Neural progenitor cell (in vitro differentiated cells): Measurements from ENCODE around the gene PSG1. TPM values are rescaled to one million over a fixed set of nuclear protein-coding genes. Genes with fewer than 3 reads are reported as not detected.
"Not testable (repeated sequence)": the region's sequence is repeated elsewhere in the genome, so short reads cannot be mapped to it uniquely, and the experiment has no call there.

Experiments
- DNase-seq: peaks from one replicate; pipeline ENCODE4 v3.0.0-alpha.2; 2016; ENCODE audit warnings: low spot score
- H2AFZ ChIP-seq: fragments of 200-600 bp; sonication (generic); replicated peaks from 2 replicates; pipeline ENCODE4 v1.6.1; 2016; ENCODE audit warnings: antibody characterized with exemption
- H3F3A ChIP-seq: fragments of 200-600 bp; sonication (generic); 2 replicates; pipeline ENCODE4 v1.6.1; 2016; ENCODE audit warnings: antibody characterized with exemption, low read depth
- H3K27ac ChIP-seq: fragments of 200-600 bp; sonication (generic); 2 replicates; pipeline ENCODE4 v1.5.1; 2016; ENCODE audit warnings: mild to moderate bottlenecking
- H3K27me3 ChIP-seq: fragments of 200-600 bp; sonication (generic); 2 replicates; pipeline ENCODE4 v1.6.1; 2016; ENCODE audit warnings: mild to moderate bottlenecking, moderate library complexity
- H3K36me3 ChIP-seq: fragments of 200-600 bp; sonication (generic); 2 replicates; pipeline ENCODE4 v1.5.1; 2016
- H3K4me1 ChIP-seq: fragments of 200-600 bp; sonication (generic); 2 replicates; pipeline ENCODE4 v1.6.1; 2016; ENCODE audit warnings: mixed run types
- H3K4me2 ChIP-seq: fragments of 200-600 bp; sonication (generic); 2 replicates; pipeline ENCODE4 v1.6.1; 2016
- H3K4me3 ChIP-seq: fragments of 200-600 bp; sonication (generic); 2 replicates; pipeline ENCODE4 v1.5.1; 2016
- H3K79me2 ChIP-seq: fragments of 200-600 bp; sonication (generic); 2 replicates; pipeline ENCODE4 v1.6.1; 2016; ENCODE audit warnings: low read depth
- H3K9ac ChIP-seq: fragments of 200-600 bp; sonication (generic); 2 replicates; pipeline ENCODE4 v1.6.1; 2016
- H3K9me3 ChIP-seq: fragments of 200-600 bp; sonication (generic); 2 replicates; pipeline ENCODE4 v1.5.1; 2016; ENCODE audit warnings: low read depth
- H4K20me1 ChIP-seq: fragments of 200-600 bp; sonication (generic); 2 replicates; pipeline ENCODE4 v1.6.1; 2016; ENCODE audit warnings: low read depth
- H3K27ac Mint-ChIP-seq: 3 replicates; pipeline ENCODE4 v1.8.0; 2021; ENCODE audit warnings: mixed read lengths
- H3K27me3 Mint-ChIP-seq: 2 replicates; pipeline ENCODE4 v1.8.0; 2022; ENCODE audit warnings: low read depth, mild to moderate bottlenecking, inconsistent platforms, moderate library complexity, mixed read lengths; ENCODE audit not compliant: insufficient read depth
- H3K36me3 Mint-ChIP-seq: 3 replicates; pipeline ENCODE4 v1.8.0; 2021; ENCODE audit warnings: mixed read lengths
- H3K4me1 Mint-ChIP-seq: 3 replicates; pipeline ENCODE4 v1.8.0; 2021; ENCODE audit warnings: mixed read lengths
- H3K4me3 Mint-ChIP-seq: 3 replicates; pipeline ENCODE4 v1.8.0; 2021; ENCODE audit warnings: mild to moderate bottlenecking, moderate library complexity, mixed read lengths
- H3K9me3 Mint-ChIP-seq: 3 replicates; pipeline ENCODE4 v1.8.0; 2020; ENCODE audit warnings: mixed read lengths
- EZH2 ChIP-seq: fragments of 200-600 bp; sonication (generic); IDR thresholded peaks from 2 replicates; pipeline ENCODE4 v1.6.1; 2017; ENCODE audit warnings: antibody characterized with exemption, mild to moderate bottlenecking, moderate library complexity
- EZH2phosphoT487 ChIP-seq: fragments of 200-600 bp; sonication (generic); IDR thresholded peaks from 2 replicates; pipeline ENCODE4 v1.6.1; 2017; ENCODE audit warnings: antibody characterized with exemption
- total RNA-seq: library from RNA; depleted of rRNA; stranded (reverse); fragments of >200 nt; gene quantifications from 2 replicates; pipeline ENCODE4 v1.2.3, GENCODE V29; 2015; ENCODE audit warnings: low replicate concordance
- TF ChIP-seq, protein P1 (sequence below): fragments of 200-600 bp; sonication (generic); IDR thresholded peaks from 2 replicates; pipeline ENCODE4 v1.5.1; 2017; ENCODE audit warnings: antibody characterized with exemption, mild to moderate bottlenecking

PSG1 gene
- total RNA-seq, 1 donor from 2014 or later: not detected

DNA sequence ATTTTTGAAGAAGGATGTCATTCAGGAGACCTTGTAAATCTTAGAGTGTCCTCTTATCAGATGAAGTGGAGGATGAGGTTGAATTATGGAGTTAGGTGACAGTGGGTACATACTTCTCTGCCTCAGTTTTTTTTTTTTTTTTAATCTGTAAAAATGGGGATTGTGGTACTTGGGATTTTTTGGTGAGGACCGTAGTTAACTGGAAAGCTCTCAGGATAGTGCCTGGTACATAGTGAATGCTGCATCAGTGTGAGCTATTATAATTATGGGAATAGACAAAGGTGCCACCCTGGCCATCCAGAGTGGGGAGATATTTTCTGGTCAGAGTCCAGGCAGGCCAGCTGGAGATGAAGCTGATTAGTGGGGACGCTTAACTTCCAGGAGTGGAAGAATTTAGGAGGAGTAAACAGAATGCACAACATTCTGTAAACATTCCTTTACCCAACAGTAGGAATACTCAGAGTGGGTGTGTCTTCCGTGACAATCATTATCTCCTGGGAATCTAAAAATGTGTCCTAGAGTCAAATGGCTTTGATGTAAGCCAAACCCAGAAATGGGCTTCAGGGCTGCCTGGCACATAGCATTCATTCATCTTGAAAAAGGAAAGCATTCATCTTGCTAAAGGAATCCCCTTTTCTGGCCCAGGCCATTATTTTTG is 47.4 kb downstream of the PSG1 start:
- H3K27me3 Mint-ChIP-seq, H3K27ac ChIP-seq, H4K20me1 ChIP-seq, H3K27me3 ChIP-seq, H3K27ac Mint-ChIP-seq, H3K4me1 ChIP-seq, H3K4me3 ChIP-seq, H3K9ac ChIP-seq, H3K4me1 Mint-ChIP-seq, H2AFZ ChIP-seq, H3F3A ChIP-seq, H3K9me3 ChIP-seq, H3K4me2 ChIP-seq, H3K4me3 Mint-ChIP-seq, H3K36me3 ChIP-seq, H3K79me2 ChIP-seq, DNase-seq, H3K36me3 Mint-ChIP-seq: not testable (repeated sequence)
- H3K9me3 Mint-ChIP-seq: peaks cover 29% of the 10 kb centered on the region

DNA sequence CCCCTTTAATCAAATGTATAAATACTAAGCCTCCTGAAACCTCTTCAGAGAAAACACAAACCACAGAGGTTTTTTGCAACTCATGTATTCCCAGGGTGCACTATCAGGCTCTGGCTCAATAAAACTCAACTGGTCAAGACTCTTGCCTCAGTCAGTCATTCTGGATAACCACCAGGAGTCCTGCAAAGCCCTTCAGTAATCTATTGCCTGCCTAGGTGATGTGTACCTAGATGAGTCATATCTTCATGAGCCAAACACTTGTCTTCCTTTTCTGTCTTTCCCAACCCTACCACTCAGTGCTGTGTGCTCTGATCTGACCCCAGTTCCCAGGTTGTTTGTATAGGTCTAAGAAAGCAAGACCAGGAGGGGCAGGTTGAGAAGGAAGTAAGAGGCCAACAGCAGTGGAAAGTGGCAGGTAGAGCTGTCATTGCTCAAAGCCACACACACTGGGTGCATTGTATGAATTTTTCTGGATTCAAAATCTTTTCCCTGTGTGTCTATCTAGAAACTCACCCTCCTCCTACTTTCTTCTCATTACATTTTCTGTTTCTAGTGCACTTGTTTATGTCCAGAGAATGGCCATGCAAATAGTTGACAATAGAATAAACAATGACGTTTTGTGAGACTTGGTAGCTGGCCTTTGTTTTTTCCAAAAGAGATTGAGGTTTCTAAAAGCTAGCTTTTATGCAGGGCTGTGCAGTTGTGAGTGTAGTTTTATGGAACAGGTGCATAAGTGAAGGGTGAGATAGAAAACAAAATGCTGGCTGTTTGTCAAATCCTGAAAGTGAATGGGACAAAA is 48.1 kb downstream of the PSG1 start:
- H3K27ac ChIP-seq: no peak overlapping the region
- no peak overlapping the region for H3K4me2 ChIP-seq
- H3K79me2 ChIP-seq: no peaks in the 10 kb centered on the region
- no peaks in the 10 kb centered on the region for H3K36me3 ChIP-seq
- H4K20me1 ChIP-seq: no peaks in the 10 kb centered on the region
- H3K4me3 Mint-ChIP-seq: no peak overlapping the region
- no peak overlapping the region for H3K27ac Mint-ChIP-seq
- H3K4me3 ChIP-seq: no peak overlapping the region
- no peaks in the 10 kb centered on the region for H3K4me1 ChIP-seq
- H3K27me3 Mint-ChIP-seq: no peaks in the 10 kb centered on the region
- no peak for DNase-seq
- H3K27me3 ChIP-seq: no peaks in the 10 kb centered on the region
- no peak overlapping the region for H2AFZ ChIP-seq
- TF ChIP-seq EZH2phosphoT487 (no peak), EZH2 (no peak)
- TF ChIP-seq, protein P1, sequence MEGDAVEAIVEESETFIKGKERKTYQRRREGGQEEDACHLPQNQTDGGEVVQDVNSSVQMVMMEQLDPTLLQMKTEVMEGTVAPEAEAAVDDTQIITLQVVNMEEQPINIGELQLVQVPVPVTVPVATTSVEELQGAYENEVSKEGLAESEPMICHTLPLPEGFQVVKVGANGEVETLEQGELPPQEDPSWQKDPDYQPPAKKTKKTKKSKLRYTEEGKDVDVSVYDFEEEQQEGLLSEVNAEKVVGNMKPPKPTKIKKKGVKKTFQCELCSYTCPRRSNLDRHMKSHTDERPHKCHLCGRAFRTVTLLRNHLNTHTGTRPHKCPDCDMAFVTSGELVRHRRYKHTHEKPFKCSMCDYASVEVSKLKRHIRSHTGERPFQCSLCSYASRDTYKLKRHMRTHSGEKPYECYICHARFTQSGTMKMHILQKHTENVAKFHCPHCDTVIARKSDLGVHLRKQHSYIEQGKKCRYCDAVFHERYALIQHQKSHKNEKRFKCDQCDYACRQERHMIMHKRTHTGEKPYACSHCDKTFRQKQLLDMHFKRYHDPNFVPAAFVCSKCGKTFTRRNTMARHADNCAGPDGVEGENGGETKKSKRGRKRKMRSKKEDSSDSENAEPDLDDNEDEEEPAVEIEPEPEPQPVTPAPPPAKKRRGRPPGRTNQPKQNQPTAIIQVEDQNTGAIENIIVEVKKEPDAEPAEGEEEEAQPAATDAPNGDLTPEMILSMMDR: no peak
- H3K9me3 ChIP-seq: no peaks in the 10 kb centered on the region
- H3F3A ChIP-seq: no peaks in the 10 kb centered on the region
- H3K4me1 Mint-ChIP-seq: no peaks in the 10 kb centered on the region
- no peaks in the 10 kb centered on the region for H3K36me3 Mint-ChIP-seq
- peaks cover 29% of the 10 kb centered on the region for H3K9me3 Mint-ChIP-seq
- no peak overlapping the region for H3K9ac ChIP-seq

DNA sequence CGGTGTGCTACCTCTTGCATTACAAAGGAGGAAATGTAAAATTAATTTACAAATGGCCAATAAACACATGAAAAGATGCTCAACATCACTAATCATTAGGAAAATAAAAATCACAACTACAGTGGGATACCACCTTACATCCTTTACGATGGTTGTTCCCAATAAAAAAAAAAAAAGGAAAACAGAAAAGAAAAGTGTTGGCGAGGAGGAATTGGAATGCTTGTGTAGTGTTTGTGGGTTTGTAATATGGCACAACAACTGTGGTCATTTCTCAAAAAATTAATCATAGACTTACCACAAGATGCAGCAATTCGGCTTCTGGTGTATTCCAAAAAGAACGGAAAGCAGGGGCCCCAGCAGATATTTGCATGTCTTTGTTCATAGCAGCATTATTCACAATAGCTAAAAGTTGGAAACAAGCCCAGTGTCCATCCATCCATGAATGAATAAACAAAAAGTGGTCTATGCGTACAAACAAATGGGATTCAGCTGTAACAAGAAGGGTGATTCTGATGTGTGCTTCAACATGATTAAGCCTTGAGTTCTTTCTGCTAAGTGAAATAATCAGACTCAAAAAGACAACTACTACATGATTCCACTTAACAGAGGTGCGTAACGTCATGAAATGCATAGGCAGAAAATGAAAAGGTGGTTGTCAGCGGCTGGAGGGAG is 58.1 kb downstream of the PSG1 start:
- H2AFZ ChIP-seq, H3K27me3 ChIP-seq, H3K4me1 ChIP-seq, H3K36me3 Mint-ChIP-seq, H3K4me3 ChIP-seq, H3F3A ChIP-seq, H3K4me2 ChIP-seq, H3K4me1 Mint-ChIP-seq, H3K9ac ChIP-seq, H3K36me3 ChIP-seq, H3K4me3 Mint-ChIP-seq, H3K27ac ChIP-seq, H3K9me3 ChIP-seq, H4K20me1 ChIP-seq, H3K27ac Mint-ChIP-seq, H3K79me2 ChIP-seq, DNase-seq: not testable (repeated sequence)
- peaks cover 14% of the 10 kb centered on the region for H3K27me3 Mint-ChIP-seq
- H3K9me3 Mint-ChIP-seq: peaks cover 51% of the 10 kb centered on the region

DNA sequence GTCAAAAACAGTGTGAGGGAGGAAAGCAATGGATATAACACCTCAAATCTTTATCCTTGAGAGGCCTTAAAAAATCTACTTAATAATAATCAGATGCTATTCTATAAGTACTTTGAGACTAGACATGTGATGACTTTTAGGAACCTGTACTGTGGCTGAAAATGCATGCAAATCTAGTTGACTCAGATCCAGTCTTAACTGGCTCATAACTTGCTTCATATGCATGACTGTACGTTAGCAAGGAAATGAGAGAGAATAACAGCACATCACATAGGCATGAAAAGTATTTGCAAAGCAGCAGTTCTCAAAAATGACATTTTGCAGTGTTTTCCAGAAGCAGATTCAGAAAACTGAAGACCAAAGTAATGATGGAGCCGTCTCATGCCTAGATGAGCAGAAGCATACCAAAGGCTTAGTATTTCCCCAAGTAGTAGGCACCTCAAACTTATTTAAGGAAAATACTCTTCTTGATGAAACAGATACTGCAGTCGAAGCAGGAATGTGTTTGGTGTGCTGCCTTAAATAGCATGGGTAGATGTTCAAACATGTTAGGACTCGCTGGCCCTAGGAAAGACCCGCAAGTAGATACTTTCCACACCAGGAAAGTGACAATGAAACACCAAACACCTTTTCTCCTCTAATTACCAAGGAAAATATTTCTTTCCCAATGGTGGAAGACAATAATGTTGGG is 59.4 kb downstream of the PSG1 start:
- H3K36me3 ChIP-seq, H3K4me2 ChIP-seq, H3K79me2 ChIP-seq, H4K20me1 ChIP-seq, H3K9ac ChIP-seq, H3F3A ChIP-seq, H3K4me1 Mint-ChIP-seq, H3K27me3 ChIP-seq, H3K27ac ChIP-seq, H3K36me3 Mint-ChIP-seq, H3K9me3 ChIP-seq, DNase-seq, H2AFZ ChIP-seq, H3K4me3 Mint-ChIP-seq, H3K4me3 ChIP-seq, H3K4me1 ChIP-seq, H3K27ac Mint-ChIP-seq: not testable (repeated sequence)
- Mint-ChIP-seq H3K9me3 (peaks cover 52% of the 10 kb centered on the region), H3K27me3 (peaks cover 14% of the 10 kb centered on the region)
